Stimulated activated CD8-positive, alpha-beta memory T cell treated with anti-CD3 and anti-CD28 coated beads, Interleukin-15, amount 100 ng/mL, for 48 hours (primary cell): ENCODE data around the gene UTP25.
A peak's percentile ranks its signal among the peaks of the same experiment; 100 is the strongest.
"Not testable (repeated sequence)": the region's sequence is repeated elsewhere in the genome, so short reads cannot be mapped to it uniquely, and the experiment has no call there.

ENCODE experiments used
- DNase-seq, 2 donors: peaks; one replicate each; pipeline ENCODE4 v3.0.0-alpha.2; 2020; ENCODE audit warnings: low read depth in 2 of 2

Gene UTP25

GRCh38 chr1:209871430-209871829 lies 43.7 kb downstream of the UTP25 start:
- DNase-seq: no peak

GRCh38 chr1:209873067-209873799 lies 45.5 kb downstream of the UTP25 start:
- DNase-seq: no peak

- no peak for DNase-seq
Measured at GRCh38 chr1:209875515-209875914, 47.7 kb downstream of the UTP25 start.

GRCh38 chr1:209876078-209876800 lies 48.5 kb downstream of the UTP25 start:
- DNase-seq: no peak

- no peak for DNase-seq
Measured at GRCh38 chr1:209877087-209877764, 49.5 kb downstream of the UTP25 start.

GRCh38 chr1:209878964-209879363 lies 51.2 kb downstream of the UTP25 start:
- DNase-seq: no peak

- no peak for DNase-seq
Measured at GRCh38 chr1:209879539-209879938, 51.8 kb downstream of the UTP25 start.

GRCh38 chr1:209880031-209880430 lies 52.3 kb downstream of the UTP25 start:
- no peak for DNase-seq

GRCh38 chr1:209881619-209882018 lies 53.8 kb downstream of the UTP25 start:
- no peak for DNase-seq

- DNase-seq: no peak
Measured at GRCh38 chr1:209882286-209882685, 54.5 kb downstream of the UTP25 start.

- no peak for DNase-seq
Measured at GRCh38 chr1:209882942-209883340, 55.2 kb downstream of the UTP25 start.

GRCh38 chr1:209883341-209883971 lies 55.7 kb downstream of the UTP25 start:
- DNase-seq: no peak

GRCh38 chr1:209884249-209884648 lies 56.5 kb downstream of the UTP25 start:
- DNase-seq: no peak

- peak; percentile 55 to 63 for DNase-seq
Measured at GRCh38 chr1:209884665-209885117, 56.9 kb downstream of the UTP25 start.

GRCh38 chr1:209885403-209886218 lies 57.8 kb downstream of the UTP25 start:
- no peak for DNase-seq

- DNase-seq: no peak
Measured at GRCh38 chr1:209886219-209886536, 58.4 kb downstream of the UTP25 start.

- DNase-seq: not testable (repeated sequence)
Measured at GRCh38 chr1:209888291-209889076, 60.7 kb downstream of the UTP25 start.

GRCh38 chr1:209889077-209889418 lies 61.3 kb downstream of the UTP25 start:
- no peak for DNase-seq

- DNase-seq: no peak
Measured at GRCh38 chr1:209890641-209891330, 63.0 kb downstream of the UTP25 start.

- DNase-seq: no peak
Measured at GRCh38 chr1:209893751-209894150, 66.0 kb downstream of the UTP25 start.
